HCT116 (cell line): ENCODE results near the gene TTC23L. TPM values are rescaled to one million over a fixed set of nuclear protein-coding genes. Genes with fewer than 3 reads are reported as not detected.

Experiments
- ATAC-seq: fragments of 200-7000 bp; cut with Tn5 transposase; 2 replicates; pipeline ENCODE4 v1.9.1; 2020; ENCODE audit warnings: mild to moderate bottlenecking, moderate library complexity
- BruUV-seq: library from RNA; stranded (reverse); fragments of 400-500 nt; replicated peaks from 2 replicates; lab custom pipeline; 2021; lab: Mats Ljungman, UMichigan
- CTCF ChIA-PET: fragments of 300-600 bp; sonication (Branson Sonifier 250); formaldehyde crosslinking; loops from one replicate; lab custom pipeline; 2021; ENCODE audit warnings: antibody characterized with exemption; lab: Charles Lee
- POLR2A ChIA-PET: fragments of 300-600, 350-600 bp; sonication (Branson Sonifier 250); formaldehyde crosslinking; loops from one replicate; lab custom pipeline; 2021; ENCODE audit warnings: antibody characterized with exemption; lab: Charles Lee
- RAD21 ChIA-PET, 2 experiments: fragments of 300-600 bp; sonication (Branson Sonifier 250); formaldehyde crosslinking; loops; one replicate each; lab custom pipeline; 2023; ENCODE audit warnings: low total read pairs in 2 of 2; ENCODE audit not compliant: uncharacterized antibody in 2 of 2, unreplicated experiment in 2 of 2, low non-redundant PET in 1 of 2; lab: Charles Lee
- DNase-seq: peaks from one replicate; pipeline ENCODE4 v3.0.0-alpha.2; 2010; ENCODE audit warnings: low read depth, low spot score
- H2AFZ ChIP-seq: fragments of 200-600 bp; shearing (Covaris generic), sonication (generic); 2 replicates; pipeline ENCODE4 v1.6.1; 2017; ENCODE audit warnings: low read depth, mixed run types, mixed read lengths, antibody characterized with exemption, low read length; ENCODE audit not compliant: poor library complexity, severe bottlenecking
- H3K27ac ChIP-seq: 2 replicates; pipeline ENCODE4 v1.5.1; 2012; ENCODE audit warnings: low read depth, low read length
- H3K27me3 ChIP-seq: fragments of 200-600 bp; sonication (generic); 2 replicates; pipeline ENCODE4 v1.6.1; 2016; ENCODE audit warnings: mixed run types, low read length, mixed read lengths; ENCODE audit not compliant: insufficient read depth
- H3K36me3 ChIP-seq, 2 experiments: fragments of 200-500 bp in 1 of 2; fragments of 200-600 bp in 1 of 2; sonication (Bioruptor generic) in 1 of 2; sonication (generic) in 1 of 2; 2 replicates each; pipeline versions ENCODE4 v1.5.1 to v1.6.1; 2014 to 2016; ENCODE audit warnings: low read length in 2 of 2, inconsistent platforms in 1 of 2, mixed read lengths in 1 of 2, mixed run types in 1 of 2; ENCODE audit not compliant: insufficient read depth in 2 of 2, control insufficient read depth in 1 of 2
- H3K4me1 ChIP-seq, 2 experiments: fragments of 200-600 bp in 1 of 2; sonication (generic) in 1 of 2; 2 replicates each; pipeline versions ENCODE4 v1.5.1 to v1.6.1; 2012 to 2017; ENCODE audit warnings: low read length in 2 of 2, inconsistent platforms in 1 of 2, mild to moderate bottlenecking in 1 of 2, mixed read lengths in 1 of 2, mixed run types in 1 of 2, moderate library complexity in 1 of 2; ENCODE audit not compliant: insufficient read depth in 2 of 2, control insufficient read depth in 1 of 2
- H3K4me2 ChIP-seq: fragments of 200-600 bp; sonication (generic); 2 replicates; pipeline ENCODE4 v1.6.1; 2017; ENCODE audit warnings: mixed run types, low read length, mixed read lengths
- H3K4me3 ChIP-seq, 2 experiments: fragments of 200-600 bp in 1 of 2; sonication (generic) in 1 of 2; replicated peaks in 1 of 2; 2 replicates each; pipeline ENCODE4 v1.5.1; 2011 to 2016; ENCODE audit warnings: low read length in 2 of 2, control low read depth in 1 of 2, low read depth in 1 of 2, mild to moderate bottlenecking in 1 of 2, mixed read lengths in 1 of 2, mixed run types in 1 of 2
- H3K79me2 ChIP-seq: fragments of 200-600 bp; sonication (generic); 2 replicates; pipeline ENCODE4 v1.6.1; 2017; ENCODE audit warnings: mild to moderate bottlenecking, mixed run types, low read length, moderate library complexity, mixed read lengths; ENCODE audit not compliant: insufficient read depth
- H3K9ac ChIP-seq: fragments of 200-600 bp; sonication (generic); 2 replicates; pipeline ENCODE4 v1.6.1; 2016; ENCODE audit warnings: low read length, mixed read lengths
- H3K9me2 ChIP-seq: fragments of 200-600 bp; sonication (generic), shearing (Covaris generic); 2 replicates; pipeline ENCODE4 v1.6.1; 2017; ENCODE audit warnings: mixed run types, mild to moderate bottlenecking, moderate library complexity; ENCODE audit not compliant: insufficient read depth
- H3K9me3 ChIP-seq, 2 experiments: fragments of 200-500 bp in 1 of 2; fragments of 200-600 bp in 1 of 2; sonication (Bioruptor generic) in 1 of 2; sonication (generic) in 1 of 2; 2 replicates each; pipeline ENCODE4 v1.6.1; 2014 to 2017; ENCODE audit warnings: low read length in 2 of 2, mixed read lengths in 2 of 2, inconsistent platforms in 1 of 2, low read depth in 1 of 2, mild to moderate bottlenecking in 1 of 2, mixed run types in 1 of 2, moderate library complexity in 1 of 2; ENCODE audit not compliant: control insufficient read depth in 1 of 2, insufficient read depth in 1 of 2
- H4K20me1 ChIP-seq: fragments of 200-600 bp; sonication (generic), shearing (Covaris generic); 2 replicates; pipeline ENCODE4 v1.6.1; 2017; ENCODE audit warnings: mixed run types, mild to moderate bottlenecking, moderate library complexity; ENCODE audit not compliant: insufficient read depth
- CEBPB ChIP-seq: IDR thresholded peaks from 2 replicates; pipeline ENCODE4 v1.6.1; 2012; ENCODE audit warnings: low read depth
- EGR1 ChIP-seq: IDR thresholded peaks from 2 replicates; pipeline ENCODE4 v1.6.1; 2012; ENCODE audit warnings: low read depth
- EZH2 ChIP-seq: fragments of 200-600 bp; sonication (generic); IDR thresholded peaks from 2 replicates; pipeline ENCODE4 v1.6.1; 2017; ENCODE audit warnings: antibody characterized with exemption, mixed run types
- MAX ChIP-seq: IDR thresholded peaks from 2 replicates; pipeline ENCODE4 v1.6.1; 2012
- POLR2A ChIP-seq: IDR thresholded peaks from 2 replicates; pipeline ENCODE4 v1.7.0; 2011; ENCODE audit warnings: borderline replicate concordance; ENCODE audit not compliant: insufficient read depth, insufficient read length; ENCODE audit errors: extremely low read depth
- RAD21 ChIP-seq: IDR thresholded peaks from 2 replicates; pipeline ENCODE4 v1.6.1; 2012; ENCODE audit warnings: low read depth, mild to moderate bottlenecking
- SP1 ChIP-seq: IDR thresholded peaks from 2 replicates; pipeline ENCODE4 v1.6.1; 2012; ENCODE audit warnings: low read depth
- SRF ChIP-seq: IDR thresholded peaks from 2 replicates; pipeline ENCODE4 v1.6.1; 2012; ENCODE audit warnings: low read depth
- ZFX ChIP-seq: fragments of 450-650 bp; IDR thresholded peaks from 2 replicates; pipeline ENCODE4 v1.6.1; 2017
- ZNF274 ChIP-seq: fragments of 200-500 bp; sonication (Bioruptor generic); IDR thresholded peaks from 2 replicates; pipeline ENCODE4 v1.6.1; 2014; ENCODE audit warnings: mild to moderate bottlenecking, low read depth, low read length, inconsistent platforms
- intact Hi-C: fragments of 100-400 bp; cut with micrococcal nuclease; formaldehyde crosslinking; loops from 2 replicates; pipeline ENCODE4 v1.10.0; 2022
- total RNA-seq: library from RNA; stranded (reverse); gene quantifications from one replicate; pipeline ENCODE4 v1.2.1, GENCODE V29; 2021; ENCODE audit not compliant: unreplicated experiment
- TF ChIP-seq, protein P1 (sequence below): IDR thresholded peaks from 2 replicates; pipeline ENCODE4 v1.6.1; 2012; ENCODE audit warnings: low read depth
- TF ChIP-seq, protein P2 (sequence below): IDR thresholded peaks from 2 replicates; pipeline ENCODE4 v1.6.1; 2011; ENCODE audit warnings: mild to moderate bottlenecking, low read length, moderate library complexity; ENCODE audit not compliant: insufficient replicate concordance; ENCODE audit errors: extremely low read depth

TTC23L gene
- total RNA-seq, 1 experiment from 2014 or later = 1.0 TPM

GRCh38 chr5:34813509-34813908, 25.5 kb upstream of the TTC23L start:
- Histone ChIP-seq H3K9me3 (no peaks in the 10 kb centered on the region), H2AFZ (no peak overlapping the region), H3K4me1 (no peaks in the 10 kb centered on the region), H3K4me2 (no peak overlapping the region), H3K9me2 (no peaks in the 10 kb centered on the region), H3K27ac (no peak overlapping the region), H3K9ac (no peak overlapping the region), H3K79me2 (no peaks in the 10 kb centered on the region), H3K4me3 (no peak overlapping the region), H4K20me1 (no peaks in the 10 kb centered on the region), H3K27me3 (no peaks in the 10 kb centered on the region), H3K36me3 (no peaks in the 10 kb centered on the region; a peak in 1 of 4 replicates)
- no peak for TF ChIP-seq ZNF274
- TF ChIP-seq, protein P1, sequence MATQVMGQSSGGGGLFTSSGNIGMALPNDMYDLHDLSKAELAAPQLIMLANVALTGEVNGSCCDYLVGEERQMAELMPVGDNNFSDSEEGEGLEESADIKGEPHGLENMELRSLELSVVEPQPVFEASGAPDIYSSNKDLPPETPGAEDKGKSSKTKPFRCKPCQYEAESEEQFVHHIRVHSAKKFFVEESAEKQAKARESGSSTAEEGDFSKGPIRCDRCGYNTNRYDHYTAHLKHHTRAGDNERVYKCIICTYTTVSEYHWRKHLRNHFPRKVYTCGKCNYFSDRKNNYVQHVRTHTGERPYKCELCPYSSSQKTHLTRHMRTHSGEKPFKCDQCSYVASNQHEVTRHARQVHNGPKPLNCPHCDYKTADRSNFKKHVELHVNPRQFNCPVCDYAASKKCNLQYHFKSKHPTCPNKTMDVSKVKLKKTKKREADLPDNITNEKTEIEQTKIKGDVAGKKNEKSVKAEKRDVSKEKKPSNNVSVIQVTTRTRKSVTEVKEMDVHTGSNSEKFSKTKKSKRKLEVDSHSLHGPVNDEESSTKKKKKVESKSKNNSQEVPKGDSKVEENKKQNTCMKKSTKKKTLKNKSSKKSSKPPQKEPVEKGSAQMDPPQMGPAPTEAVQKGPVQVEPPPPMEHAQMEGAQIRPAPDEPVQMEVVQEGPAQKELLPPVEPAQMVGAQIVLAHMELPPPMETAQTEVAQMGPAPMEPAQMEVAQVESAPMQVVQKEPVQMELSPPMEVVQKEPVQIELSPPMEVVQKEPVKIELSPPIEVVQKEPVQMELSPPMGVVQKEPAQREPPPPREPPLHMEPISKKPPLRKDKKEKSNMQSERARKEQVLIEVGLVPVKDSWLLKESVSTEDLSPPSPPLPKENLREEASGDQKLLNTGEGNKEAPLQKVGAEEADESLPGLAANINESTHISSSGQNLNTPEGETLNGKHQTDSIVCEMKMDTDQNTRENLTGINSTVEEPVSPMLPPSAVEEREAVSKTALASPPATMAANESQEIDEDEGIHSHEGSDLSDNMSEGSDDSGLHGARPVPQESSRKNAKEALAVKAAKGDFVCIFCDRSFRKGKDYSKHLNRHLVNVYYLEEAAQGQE = no peak
- TF ChIP-seq, protein P2, sequence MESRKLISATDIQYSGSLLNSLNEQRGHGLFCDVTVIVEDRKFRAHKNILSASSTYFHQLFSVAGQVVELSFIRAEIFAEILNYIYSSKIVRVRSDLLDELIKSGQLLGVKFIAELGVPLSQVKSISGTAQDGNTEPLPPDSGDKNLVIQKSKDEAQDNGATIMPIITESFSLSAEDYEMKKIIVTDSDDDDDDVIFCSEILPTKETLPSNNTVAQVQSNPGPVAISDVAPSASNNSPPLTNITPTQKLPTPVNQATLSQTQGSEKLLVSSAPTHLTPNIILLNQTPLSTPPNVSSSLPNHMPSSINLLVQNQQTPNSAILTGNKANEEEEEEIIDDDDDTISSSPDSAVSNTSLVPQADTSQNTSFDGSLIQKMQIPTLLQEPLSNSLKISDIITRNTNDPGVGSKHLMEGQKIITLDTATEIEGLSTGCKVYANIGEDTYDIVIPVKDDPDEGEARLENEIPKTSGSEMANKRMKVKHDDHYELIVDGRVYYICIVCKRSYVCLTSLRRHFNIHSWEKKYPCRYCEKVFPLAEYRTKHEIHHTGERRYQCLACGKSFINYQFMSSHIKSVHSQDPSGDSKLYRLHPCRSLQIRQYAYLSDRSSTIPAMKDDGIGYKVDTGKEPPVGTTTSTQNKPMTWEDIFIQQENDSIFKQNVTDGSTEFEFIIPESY = no peak
- no peak for TF ChIP-seq SP1
- no peak for TF ChIP-seq EGR1
- TF ChIP-seq CEBPB = no peak
- TF ChIP-seq MAX = no peak
- no peak for TF ChIP-seq SRF
- TF ChIP-seq EZH2 = no peak
- TF ChIP-seq RAD21 = no peak
- TF ChIP-seq ZFX = no peak
- no peak for TF ChIP-seq POLR2A
- ChIA-PET RAD21 (no interaction called here), CTCF (no interaction called here), POLR2A (no interaction called here)
- ATAC-seq (no peak), DNase-seq (no peak)
- no TSS peak for BruUV-seq
- intact Hi-C loops = no loop called here
